ENCODE data around the gene PRRT4. TPM values are rescaled to one million over a fixed set of nuclear protein-coding genes. Genes with fewer than 3 reads are reported as not detected.

Gene PRRT4
- total RNA-seq (2022; extraction: Qiagen RNA extraction; ENCODE audit: low read depth) = 0.34 to 0.63 TPM (median 0.41 TPM) in 5 replicates

GRCh38 chr7:128361411-128362379 is at the start of gene PRRT4:
Gene PRRT4 (minus strand): TSS chr7:128361690.

GRCh38 chr7:128409596-128410450 is 48.3 kb upstream of the PRRT4 start, which contains the start of gene IMPDH1:
Gene IMPDH1 (minus strand): TSS chr7:128409982. CDS start chr7:128409901, 81 bp downstream.

GRCh38 chr7:128343554-128344430 is 17.7 kb downstream of the PRRT4 start, which contains the start of gene RBM28:
Gene RBM28 (minus strand): TSS chr7:128343908. CDS start chr7:128343793, 115 bp downstream.

Other genes with a start within 250 kb of the PRRT4 start
- not detected in 5 replicates for gene LEP, start 120.4 kb downstream of the PRRT4 start, total RNA-seq (2022; extraction: Qiagen RNA extraction; ENCODE audit: low read depth)
- 54.7 to 68.5 TPM (median 58.8 TPM) in 5 replicates for gene RBM28, start 17.8 kb downstream of the PRRT4 start, total RNA-seq (2022; extraction: Qiagen RNA extraction; ENCODE audit: low read depth)
- 75.0 to 96.8 TPM (median 88.2 TPM) in 5 replicates for gene IMPDH1, start 48.3 kb upstream of the PRRT4 start, total RNA-seq (2022; extraction: Qiagen RNA extraction; ENCODE audit: low read depth)
- gene HILPDA, start 94.2 kb upstream of the PRRT4 start, total RNA-seq (2022; extraction: Qiagen RNA extraction; ENCODE audit: low read depth) = 19.0 to 21.7 TPM (median 20.2 TPM) in 5 replicates
- gene METTL2B, start 115.1 kb upstream of the PRRT4 start, total RNA-seq (2022; extraction: Qiagen RNA extraction; ENCODE audit: low read depth) = 24.3 to 26.7 TPM (median 25.1 TPM) in 5 replicates